SK-N-SH treated with all-trans-retinoic acid at 6 μM for 48 hours (cell line): ENCODE measurements around the gene CXCL5.

Experiments
- CSRNP3 ChIP-seq: fragments of 250-450 bp; sonication (Bioruptor Pico); IDR thresholded peaks from 2 replicates; pipeline ENCODE4 v1.5.1; 2021; ENCODE audit warnings: mild to moderate bottlenecking, moderate library complexity
- GLIS3 ChIP-seq: fragments of 250-450 bp; sonication (Bioruptor Pico); IDR thresholded peaks from 2 replicates; pipeline ENCODE4 v1.5.0; 2020; ENCODE audit warnings: mild to moderate bottlenecking, moderate library complexity
- ISL1 ChIP-seq: fragments of 250-450 bp; sonication (Bioruptor Pico); IDR thresholded peaks from 2 replicates; pipeline ENCODE4 v2.1.2; 2022; ENCODE audit warnings: mild to moderate bottlenecking, moderate library complexity
- PATZ1 ChIP-seq: fragments of 250-450 bp; sonication (Bioruptor Pico); IDR thresholded peaks from 2 replicates; pipeline ENCODE4 v1.8.0; 2020; ENCODE audit warnings: mild to moderate bottlenecking, moderate library complexity, borderline replicate concordance
- POU6F1 ChIP-seq: fragments of 250-450 bp; sonication (Bioruptor Pico); IDR thresholded peaks from 2 replicates; pipeline ENCODE4 v1.8.0; 2021; ENCODE audit warnings: low read depth, mild to moderate bottlenecking, moderate library complexity, borderline replicate concordance
- PPARA ChIP-seq: fragments of 250-450 bp; sonication (Bioruptor Pico); IDR thresholded peaks from 2 replicates; pipeline ENCODE4 v1.5.0; 2020; ENCODE audit warnings: mild to moderate bottlenecking, borderline replicate concordance
- RARB ChIP-seq: fragments of 250-450 bp; sonication (Bioruptor Pico); IDR thresholded peaks from 2 replicates; pipeline ENCODE4 v1.8.0; 2021; ENCODE audit warnings: mild to moderate bottlenecking, moderate library complexity
- SNAI2 ChIP-seq: fragments of 250-450 bp; sonication (Bioruptor Pico); IDR thresholded peaks from 2 replicates; pipeline ENCODE4 v1.5.0; 2020; ENCODE audit warnings: mild to moderate bottlenecking, moderate library complexity
- TOX ChIP-seq: fragments of 250-450 bp; sonication (Bioruptor Pico); IDR thresholded peaks from 2 replicates; pipeline ENCODE4 v1.8.0; 2021; ENCODE audit warnings: mild to moderate bottlenecking, moderate library complexity, borderline replicate concordance
- ZC3H10 ChIP-seq: fragments of 250-450 bp; sonication (Bioruptor Pico); IDR thresholded peaks from 2 replicates; pipeline ENCODE4 v1.5.1; 2021; ENCODE audit warnings: mild to moderate bottlenecking, moderate library complexity
- ZFP3 ChIP-seq: fragments of 250-450 bp; sonication (Bioruptor Pico); IDR thresholded peaks from 2 replicates; pipeline ENCODE4 v1.5.0; 2020; ENCODE audit warnings: mild to moderate bottlenecking, moderate library complexity
- ZFP30 ChIP-seq: fragments of 450-650 bp; formaldehyde crosslinking; IDR thresholded peaks from 2 replicates; pipeline ENCODE4 v1.5.0; 2022; ENCODE audit warnings: mild to moderate bottlenecking, moderate library complexity
- ZNF8 ChIP-seq: fragments of 450-650 bp; formaldehyde crosslinking; IDR thresholded peaks from 2 replicates; pipeline ENCODE4 v1.5.0; 2020; ENCODE audit warnings: mild to moderate bottlenecking, moderate library complexity

- TF ChIP-seq PPARA (CRISPR knock-in tag) (no peak), ZC3H10 (CRISPR knock-in tag) (no peak), TOX (CRISPR knock-in tag) (no peak), RARB (no peak), GLIS3 (CRISPR knock-in tag) (no peak), POU6F1 (no peak), ISL1 (CRISPR knock-in tag) (no peak), ZFP3 (no peak), CSRNP3 (CRISPR knock-in tag) (no peak), ZNF8 (CRISPR knock-in tag) (no peak), PATZ1 (CRISPR knock-in tag) (no peak), ZFP30 (CRISPR knock-in tag) (no peak), SNAI2 (CRISPR knock-in tag) (no peak)
Observed at GRCh38 chr4:73984736-73985527, 13.5 kb downstream of the CXCL5 start.
